Upper lobe of right lung (tissue), 1 donor: Measurements from ENCODE around the gene RPS24. TPM values are rescaled to one million over a fixed set of nuclear protein-coding genes. Genes with fewer than 3 reads are reported as not detected.

Experiments
- ATAC-seq: fragments of 200-7000 bp; cut with Tn5 transposase; one replicate; pipeline ENCODE4 v1.9.1; 2020; ENCODE audit warnings: mild to moderate bottlenecking, moderate library complexity
- DNase-seq: peaks from one replicate; pipeline ENCODE4 v3.0.0-alpha.2; 2020
- H3K27ac ChIP-seq: fragments of 200-600 bp; one replicate; pipeline ENCODE4 v1.8.0; 2022
- H3K27me3 ChIP-seq: fragments of 200-600 bp; one replicate; pipeline ENCODE4 v1.8.0; 2022; ENCODE audit warnings: mild to moderate bottlenecking
- H3K36me3 ChIP-seq: fragments of 200-600 bp; one replicate; pipeline ENCODE4 v1.8.0; 2022
- H3K4me1 ChIP-seq: fragments of 200-600 bp; one replicate; pipeline ENCODE4 v1.8.0; 2022
- H3K4me3 ChIP-seq: fragments of 200-600 bp; one replicate; pipeline ENCODE4 v1.8.0; 2022; ENCODE audit warnings: mild to moderate bottlenecking
- H3K9me3 ChIP-seq: fragments of 200-600 bp; one replicate; pipeline ENCODE4 v1.8.0; 2022
- intact Hi-C: fragments of 100-400 bp; cut with DNase I; formaldehyde crosslinking; loops from one replicate; pipeline ENCODE4 v1.11.0; 2022
- total RNA-seq: library from RNA; stranded (reverse); fragmentation: NEBNext Ultra II Directional; extraction: Animal tissue kit (Norgen Biotek cat#: 25700); gene quantifications from one replicate; pipeline ENCODE4 v1.2.1, GENCODE V29; 2021
- TF ChIP-seq, protein P1 (sequence below): fragments of 200-600 bp; IDR thresholded peaks from one replicate; pipeline ENCODE4 v1.8.0; 2022; ENCODE audit warnings: antibody characterized with exemption
- donor health status: DM: no; HTN: yes; CAD: no; lungs with severe emphysema.

The RPS24 gene
- total RNA-seq, 1 donor from 2014 or later = 1,039 TPM

DNA sequence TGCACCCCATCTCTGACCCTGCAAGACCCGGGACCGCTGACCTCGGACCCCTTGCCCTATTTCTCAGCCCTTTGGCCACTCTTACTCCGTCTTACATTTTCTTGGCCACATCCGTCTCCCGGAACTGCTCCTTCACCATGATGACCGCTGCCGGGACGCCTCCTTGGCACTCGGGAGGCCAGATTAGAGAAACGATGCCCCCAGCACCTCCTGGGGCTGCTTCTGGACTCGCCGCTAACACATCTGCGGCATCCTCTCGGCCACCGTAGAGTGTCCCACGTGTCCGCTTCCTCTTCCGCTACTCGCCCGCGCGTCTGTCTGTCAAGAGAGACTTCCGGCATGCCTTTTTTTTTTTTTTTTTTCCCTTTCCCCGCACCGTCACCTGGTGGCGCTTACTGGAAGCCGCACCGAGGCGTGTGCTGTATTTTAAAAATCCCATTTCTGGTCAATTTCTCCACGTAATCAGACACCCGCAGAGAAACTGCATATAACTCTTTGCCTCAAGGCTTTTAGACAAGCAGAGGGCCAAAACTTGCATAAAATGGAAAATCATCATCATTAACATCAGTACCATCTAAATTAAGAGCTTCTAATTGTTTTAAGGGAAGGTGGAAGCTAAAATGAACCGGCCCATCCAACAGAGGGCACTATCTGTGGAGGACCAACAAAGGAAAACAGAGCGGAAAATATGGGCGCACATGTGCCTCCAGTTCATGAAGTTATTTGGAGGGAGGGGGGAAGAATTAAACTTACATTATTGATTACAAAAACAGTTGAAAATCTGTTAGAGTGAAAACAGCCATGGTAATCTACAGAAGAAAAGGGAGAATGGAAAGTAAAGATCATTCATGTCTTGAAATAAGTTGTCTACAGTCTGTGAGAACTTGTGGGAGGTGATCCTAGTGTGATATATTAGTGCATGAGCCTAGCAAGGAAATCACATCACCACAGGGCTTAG lies 4.1 kb upstream of the RPS24 start, which contains the start of gene POLR3A:
Gene POLR3A, minus strand, starts transcription at position 247 of the 958 bp plus-strand sequence. Its CDS starts 108 bp downstream, at position 139.
- TF ChIP-seq, protein P1, sequence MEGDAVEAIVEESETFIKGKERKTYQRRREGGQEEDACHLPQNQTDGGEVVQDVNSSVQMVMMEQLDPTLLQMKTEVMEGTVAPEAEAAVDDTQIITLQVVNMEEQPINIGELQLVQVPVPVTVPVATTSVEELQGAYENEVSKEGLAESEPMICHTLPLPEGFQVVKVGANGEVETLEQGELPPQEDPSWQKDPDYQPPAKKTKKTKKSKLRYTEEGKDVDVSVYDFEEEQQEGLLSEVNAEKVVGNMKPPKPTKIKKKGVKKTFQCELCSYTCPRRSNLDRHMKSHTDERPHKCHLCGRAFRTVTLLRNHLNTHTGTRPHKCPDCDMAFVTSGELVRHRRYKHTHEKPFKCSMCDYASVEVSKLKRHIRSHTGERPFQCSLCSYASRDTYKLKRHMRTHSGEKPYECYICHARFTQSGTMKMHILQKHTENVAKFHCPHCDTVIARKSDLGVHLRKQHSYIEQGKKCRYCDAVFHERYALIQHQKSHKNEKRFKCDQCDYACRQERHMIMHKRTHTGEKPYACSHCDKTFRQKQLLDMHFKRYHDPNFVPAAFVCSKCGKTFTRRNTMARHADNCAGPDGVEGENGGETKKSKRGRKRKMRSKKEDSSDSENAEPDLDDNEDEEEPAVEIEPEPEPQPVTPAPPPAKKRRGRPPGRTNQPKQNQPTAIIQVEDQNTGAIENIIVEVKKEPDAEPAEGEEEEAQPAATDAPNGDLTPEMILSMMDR = peak; percentile 71
- H3K9me3 ChIP-seq = no peaks in the 10 kb centered on the region
- no peaks in the 10 kb centered on the region for H3K27me3 ChIP-seq
- peaks cover 17% of the 10 kb centered on the region for H3K36me3 ChIP-seq
- peak; percentile 97 for DNase-seq
- H3K4me1 ChIP-seq = peaks cover 20% of the 10 kb centered on the region
- peak within 1 kb of the TSS; percentile 96 for H3K4me3 ChIP-seq
- peak within 1 kb of the TSS; percentile 65 for H3K27ac ChIP-seq
- intact Hi-C loops = no loop called here
- peak; percentile 87 for ATAC-seq

DNA sequence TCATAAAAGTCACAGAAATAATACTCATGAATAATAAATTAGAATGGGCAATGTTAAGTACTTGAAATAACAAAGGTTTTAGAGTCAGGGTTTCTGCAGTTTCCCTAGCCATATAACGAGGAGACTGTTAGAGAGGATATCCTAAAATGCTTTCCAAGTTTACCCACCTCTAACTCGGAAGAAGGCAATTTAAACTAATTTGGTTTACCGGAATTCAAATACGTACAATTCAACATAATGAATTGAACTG lies 351 bp upstream of the RPS24 start:
- H3K4me1 ChIP-seq = peaks cover 47% of the 10 kb centered on the region
- H3K27ac ChIP-seq = peak overlapping the region; percentile 65
- H3K4me3 ChIP-seq = peak overlapping the region; percentile 75
- intact Hi-C loops = no loop called here
- ATAC-seq (no peak), DNase-seq (no peak)
- peaks cover 36% of the 10 kb centered on the region for H3K36me3 ChIP-seq
- H3K27me3 ChIP-seq = no peaks in the 10 kb centered on the region
- TF ChIP-seq, protein P1 = no peak
- no peaks in the 10 kb centered on the region for H3K9me3 ChIP-seq

DNA sequence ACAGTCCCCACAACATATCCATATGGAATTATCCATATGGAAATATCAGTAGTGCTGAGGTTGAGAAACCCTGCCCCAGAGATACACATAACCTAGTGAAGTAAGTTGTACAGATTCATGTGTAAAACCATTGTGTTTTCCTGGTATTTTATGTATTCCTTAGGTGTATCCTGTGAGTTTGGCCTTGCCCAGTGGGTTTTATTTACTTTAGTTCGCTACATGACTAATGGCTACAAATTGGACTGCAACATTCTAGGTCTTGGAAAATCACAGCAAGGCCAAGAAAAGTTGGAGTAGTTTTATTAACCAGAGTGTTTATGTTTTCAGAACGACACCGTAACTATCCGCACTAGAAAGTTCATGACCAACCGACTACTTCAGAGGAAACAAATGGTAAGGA lies 1.4 kb downstream of the RPS24 start:
- TF ChIP-seq, protein P1 = no peak
- H3K4me1 ChIP-seq = peaks cover 51% of the 10 kb centered on the region
- H3K36me3 ChIP-seq = peaks cover 53% of the 10 kb centered on the region
- ATAC-seq (no peak), DNase-seq (no peak)
- peak overlapping the region; percentile 75 for H3K4me3 ChIP-seq
- H3K27ac ChIP-seq = peak overlapping the region; percentile 56
- H3K9me3 ChIP-seq = no peaks in the 10 kb centered on the region
- intact Hi-C loops = no loop called here
- no peaks in the 10 kb centered on the region for H3K27me3 ChIP-seq

DNA sequence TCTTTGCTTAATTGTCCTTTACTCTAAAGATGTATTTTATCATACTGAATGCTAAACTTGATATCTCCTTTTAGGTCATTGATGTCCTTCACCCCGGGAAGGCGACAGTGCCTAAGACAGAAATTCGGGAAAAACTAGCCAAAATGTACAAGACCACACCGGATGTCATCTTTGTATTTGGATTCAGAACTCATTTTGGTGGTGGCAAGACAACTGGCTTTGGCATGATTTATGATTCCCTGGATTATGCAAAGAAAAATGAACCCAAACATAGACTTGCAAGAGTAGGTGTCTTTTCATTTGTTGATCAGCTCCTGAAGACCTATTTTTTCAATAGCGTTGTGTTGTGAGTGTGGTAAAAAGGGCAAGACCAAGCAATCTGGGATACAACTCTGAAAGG lies 1.8 kb downstream of the RPS24 start:
- Histone ChIP-seq H3K4me3 (peak overlapping the region; percentile 75), H3K36me3 (peaks cover 57% of the 10 kb centered on the region), H3K27me3 (no peaks in the 10 kb centered on the region), H3K9me3 (no peaks in the 10 kb centered on the region), H3K4me1 (peaks cover 51% of the 10 kb centered on the region), H3K27ac (no peak overlapping the region)
- ATAC-seq (no peak), DNase-seq (no peak)
- TF ChIP-seq, protein P1 = no peak
- intact Hi-C loops = no loop called here

DNA sequence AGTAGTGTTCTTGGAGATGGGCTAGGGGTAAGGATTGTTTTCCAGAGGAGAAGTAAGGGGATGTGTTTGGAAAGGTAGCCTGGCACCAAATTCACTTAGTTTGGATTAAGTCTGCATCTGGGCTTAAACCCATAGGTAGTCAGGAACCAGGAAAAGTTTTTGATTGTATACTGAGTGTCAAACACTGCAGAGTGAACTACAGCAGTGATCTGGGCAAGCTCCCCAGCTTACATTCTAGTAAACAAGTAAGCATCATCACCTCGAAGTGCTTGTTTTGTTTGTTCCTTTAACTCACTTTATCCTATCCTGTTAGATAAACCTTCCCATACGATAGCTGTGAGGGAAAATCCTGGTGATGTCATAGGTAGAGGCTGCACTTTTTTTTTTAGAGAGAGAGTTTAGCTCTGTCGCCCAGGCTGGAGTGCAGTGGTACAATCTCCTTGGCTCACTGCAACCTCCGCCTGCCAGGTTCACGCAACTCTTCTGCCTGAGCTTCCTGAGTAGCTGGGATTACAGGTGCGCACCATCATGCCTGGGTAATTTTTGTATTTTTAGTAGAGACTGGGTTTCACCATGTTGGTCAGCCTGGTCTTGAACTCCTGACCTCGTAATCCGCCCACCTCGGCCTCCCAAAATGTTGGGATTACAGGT lies 2.4 kb downstream of the RPS24 start:
- intact Hi-C loops = no loop called here
- H3K9me3 ChIP-seq = no peaks in the 10 kb centered on the region
- H3K27ac ChIP-seq = no peak overlapping the region
- no peaks in the 10 kb centered on the region for H3K27me3 ChIP-seq
- DNase-seq (no peak), ATAC-seq (no peak)
- H3K4me1 ChIP-seq = peaks cover 51% of the 10 kb centered on the region
- no peak overlapping the region for H3K4me3 ChIP-seq
- TF ChIP-seq, protein P1 = no peak
- H3K36me3 ChIP-seq = peaks cover 64% of the 10 kb centered on the region
